GM19035 (cell line): ENCODE measurements around the gene SLC6A7.

ENCODE experiments used
- ATAC-seq: cut with Tn5 transposase; IDR thresholded peaks from one replicate; pipeline ENCODE4 v1.9.1; 2021; ENCODE audit not compliant: unreplicated experiment

The SLC6A7 gene

GRCh38 chr5:150255659-150256409 is 66.0 kb downstream of the SLC6A7 start:
- ATAC-seq = no peak

DNA sequence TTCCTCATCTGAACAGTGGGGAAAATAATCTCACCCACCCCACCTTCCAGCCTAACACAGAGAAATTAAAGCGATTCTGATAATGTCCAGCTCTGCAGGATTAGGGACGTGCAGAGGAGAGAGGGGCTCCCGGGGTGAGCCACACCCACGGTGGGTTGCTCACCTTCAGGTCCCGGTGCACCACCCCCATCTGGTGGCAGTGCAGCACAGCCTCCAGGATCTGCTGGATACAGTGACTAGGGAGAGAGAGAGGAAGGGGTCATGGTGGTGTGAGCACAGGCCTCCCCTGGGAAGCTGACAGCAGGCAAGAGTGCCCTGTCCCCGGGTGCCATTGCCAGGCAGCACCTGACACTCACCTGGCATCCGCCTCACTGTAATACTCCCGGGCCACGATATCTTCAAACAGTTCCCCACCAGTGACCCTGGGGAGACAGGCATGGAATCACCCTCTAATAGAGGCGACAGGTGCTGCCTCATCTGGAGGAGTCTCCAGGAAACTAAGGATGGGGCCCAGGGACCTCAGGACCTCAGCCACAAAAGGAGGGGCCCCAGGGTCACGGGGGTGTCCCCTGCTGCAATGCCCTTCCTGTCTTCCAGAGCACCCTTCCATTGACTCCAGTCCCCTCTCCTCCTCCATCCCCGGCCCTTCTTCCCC is 66.7 kb downstream of the SLC6A7 start:
- no peak for ATAC-seq

- ATAC-seq = no peak
These were observed 67.6 kb downstream of the SLC6A7 start for GRCh38 chr5:150257424-150257823.

GRCh38 chr5:150258130-150258529 is 68.3 kb downstream of the SLC6A7 start:
- peak; percentile 53 for ATAC-seq
